ENCODE data around the gene GEMIN4. TPM values are rescaled to one million over a fixed set of nuclear protein-coding genes. Genes with fewer than 3 reads are reported as not detected.

Gene GEMIN4
- total and polyA plus RNA-seq, 10 of the 15 experiments (the other 5 are each of a cell fraction or from before 2014, with no cell fraction given), result 2.4 to 55.6 (median 34.5) TPM

DNA sequence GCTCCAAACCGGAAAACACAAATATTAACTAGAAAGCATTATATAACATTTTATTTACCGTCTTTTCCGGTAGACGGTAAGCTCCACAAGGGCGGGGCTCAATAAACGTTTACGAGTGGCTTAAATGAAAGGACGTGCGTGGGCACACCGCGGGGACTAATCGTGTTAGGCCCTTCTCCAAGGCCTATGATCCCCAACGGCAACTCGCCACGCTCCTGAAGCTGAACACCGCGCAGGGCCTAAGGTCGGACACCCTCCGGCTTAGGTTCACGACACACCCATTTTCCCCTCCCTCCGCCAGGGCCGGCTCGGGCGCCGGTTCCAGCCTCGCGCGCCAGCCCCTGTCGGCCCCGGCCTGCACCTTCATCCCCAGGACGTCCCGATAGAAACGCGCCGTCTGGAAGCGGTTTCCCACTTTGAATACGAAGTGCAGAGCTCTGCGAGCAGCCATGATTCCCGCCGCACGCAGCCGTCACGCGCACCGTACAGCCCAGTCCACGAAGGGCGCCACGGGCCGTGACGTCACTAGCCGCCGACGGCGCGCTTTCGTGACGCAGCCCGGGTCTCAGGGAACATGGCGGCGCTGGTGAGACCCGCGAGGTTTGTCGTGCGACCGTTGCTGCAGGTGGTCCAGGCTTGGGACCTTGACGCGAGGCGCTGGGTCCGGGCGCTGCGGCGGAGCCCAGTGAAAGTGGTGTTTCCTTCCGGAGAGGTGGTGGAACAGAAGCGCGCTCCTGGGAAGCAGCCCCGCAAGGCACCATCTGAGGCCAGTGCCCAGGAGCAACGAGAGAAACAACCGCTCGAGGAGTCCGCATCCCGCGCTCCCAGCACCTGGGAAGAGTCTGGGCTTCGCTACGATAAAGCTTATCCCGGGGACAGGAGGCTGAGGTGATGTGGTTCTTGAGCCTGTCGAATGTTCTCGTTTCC is 30.0 kb upstream of the GEMIN4 start, which contains the start of the genes GLOD4 and MRM3 (continued):
- TF ChIP-seq, protein P1, sequence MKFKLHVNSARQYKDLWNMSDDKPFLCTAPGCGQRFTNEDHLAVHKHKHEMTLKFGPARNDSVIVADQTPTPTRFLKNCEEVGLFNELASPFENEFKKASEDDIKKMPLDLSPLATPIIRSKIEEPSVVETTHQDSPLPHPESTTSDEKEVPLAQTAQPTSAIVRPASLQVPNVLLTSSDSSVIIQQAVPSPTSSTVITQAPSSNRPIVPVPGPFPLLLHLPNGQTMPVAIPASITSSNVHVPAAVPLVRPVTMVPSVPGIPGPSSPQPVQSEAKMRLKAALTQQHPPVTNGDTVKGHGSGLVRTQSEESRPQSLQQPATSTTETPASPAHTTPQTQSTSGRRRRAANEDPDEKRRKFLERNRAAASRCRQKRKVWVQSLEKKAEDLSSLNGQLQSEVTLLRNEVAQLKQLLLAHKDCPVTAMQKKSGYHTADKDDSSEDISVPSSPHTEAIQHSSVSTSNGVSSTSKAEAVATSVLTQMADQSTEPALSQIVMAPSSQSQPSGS (IDR thresholded peaks at IDR 0.05; ENCODE audit: low read length), result no peak
- TF ChIP-seq PAX8 (IDR thresholded peaks at IDR 0.05) (no peak), LARP7 (IDR thresholded peaks at IDR 0.05) (peak; percentile 92), BACH1 (IDR thresholded peaks at IDR 0.05; ENCODE audit: borderline replicate concordance) (peak; percentile 79), POLR2A (IDR thresholded peaks at IDR 0.05; ENCODE audit: low read depth, low read length) (peak; percentile 98), JUNB (IDR thresholded peaks at IDR 0.05) (no peak), TBL1XR1 (IDR thresholded peaks at IDR 0.05; ENCODE audit: low read depth, low read length) (0 out of 2 replicates have a peak, but pooled peaks have one; percentile 45), EZH2 (IDR thresholded peaks at IDR 0.05; ENCODE audit: borderline replicate concordance, control insufficient read depth, low read depth, low read length) (no peak), SP1 (IDR thresholded peaks at IDR 0.05; ENCODE audit: low read depth, low read length) (peak; percentile 75), ZNF24 (IDR thresholded peaks at IDR 0.05) (no peak), NFYA (IDR thresholded peaks at IDR 0.05; ENCODE audit: borderline replicate concordance, low read depth, low read length) (no peak), SREBF2 (IDR thresholded peaks at IDR 0.05; ENCODE audit: low read length) (no peak), ZNF384 (IDR thresholded peaks at IDR 0.05; ENCODE audit: borderline replicate concordance, low read depth, low read length) (no peak), NRF1 (conservative IDR thresholded peaks at IDR 0.05; ENCODE audit: low read depth, low read length) (peak; percentile 29; the same call in 1 of the 2 replicates), TCF7 (IDR thresholded peaks at IDR 0.05; ENCODE audit: borderline replicate concordance) (no peak), SMARCA5 (IDR thresholded peaks at IDR 0.05) (no peak), BMI1 (IDR thresholded peaks at IDR 0.05; ENCODE audit: borderline replicate concordance) (no peak), RFX5 (IDR thresholded peaks at IDR 0.05; ENCODE audit: low read depth, low read length) (no peak), MXI1 (IDR thresholded peaks at IDR 0.05; ENCODE audit: low read depth, low read length) (peak; percentile 97), NFXL1 (IDR thresholded peaks at IDR 0.05; ENCODE audit: borderline replicate concordance) (no peak), PAX5 (IDR thresholded peaks at IDR 0.05; ENCODE audit: borderline replicate concordance, low read depth, low read length) (peak; percentile 23; the same call in 1 of the 2 replicates), EED (IDR thresholded peaks at IDR 0.05; ENCODE audit: low read depth) (0 out of 2 replicates have a peak, but pooled peaks have one; percentile 36), NR2C2 (IDR thresholded peaks at IDR 0.05; ENCODE audit: borderline replicate concordance, control insufficient read depth, insufficient read length, low read depth) (no peak), NFYB (IDR thresholded peaks at IDR 0.05; ENCODE audit: insufficient read depth, low read depth, low read length) (peak; percentile 61; the same call in 1 of the 2 replicates)
- TF ChIP-seq, protein P2, sequence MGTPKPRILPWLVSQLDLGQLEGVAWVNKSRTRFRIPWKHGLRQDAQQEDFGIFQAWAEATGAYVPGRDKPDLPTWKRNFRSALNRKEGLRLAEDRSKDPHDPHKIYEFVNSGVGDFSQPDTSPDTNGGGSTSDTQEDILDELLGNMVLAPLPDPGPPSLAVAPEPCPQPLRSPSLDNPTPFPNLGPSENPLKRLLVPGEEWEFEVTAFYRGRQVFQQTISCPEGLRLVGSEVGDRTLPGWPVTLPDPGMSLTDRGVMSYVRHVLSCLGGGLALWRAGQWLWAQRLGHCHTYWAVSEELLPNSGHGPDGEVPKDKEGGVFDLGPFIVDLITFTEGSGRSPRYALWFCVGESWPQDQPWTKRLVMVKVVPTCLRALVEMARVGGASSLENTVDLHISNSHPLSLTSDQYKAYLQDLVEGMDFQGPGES (IDR thresholded peaks at IDR 0.05), result peak; percentile 34; the same call in 1 of the 2 replicates
- TF ChIP-seq, protein P3, sequence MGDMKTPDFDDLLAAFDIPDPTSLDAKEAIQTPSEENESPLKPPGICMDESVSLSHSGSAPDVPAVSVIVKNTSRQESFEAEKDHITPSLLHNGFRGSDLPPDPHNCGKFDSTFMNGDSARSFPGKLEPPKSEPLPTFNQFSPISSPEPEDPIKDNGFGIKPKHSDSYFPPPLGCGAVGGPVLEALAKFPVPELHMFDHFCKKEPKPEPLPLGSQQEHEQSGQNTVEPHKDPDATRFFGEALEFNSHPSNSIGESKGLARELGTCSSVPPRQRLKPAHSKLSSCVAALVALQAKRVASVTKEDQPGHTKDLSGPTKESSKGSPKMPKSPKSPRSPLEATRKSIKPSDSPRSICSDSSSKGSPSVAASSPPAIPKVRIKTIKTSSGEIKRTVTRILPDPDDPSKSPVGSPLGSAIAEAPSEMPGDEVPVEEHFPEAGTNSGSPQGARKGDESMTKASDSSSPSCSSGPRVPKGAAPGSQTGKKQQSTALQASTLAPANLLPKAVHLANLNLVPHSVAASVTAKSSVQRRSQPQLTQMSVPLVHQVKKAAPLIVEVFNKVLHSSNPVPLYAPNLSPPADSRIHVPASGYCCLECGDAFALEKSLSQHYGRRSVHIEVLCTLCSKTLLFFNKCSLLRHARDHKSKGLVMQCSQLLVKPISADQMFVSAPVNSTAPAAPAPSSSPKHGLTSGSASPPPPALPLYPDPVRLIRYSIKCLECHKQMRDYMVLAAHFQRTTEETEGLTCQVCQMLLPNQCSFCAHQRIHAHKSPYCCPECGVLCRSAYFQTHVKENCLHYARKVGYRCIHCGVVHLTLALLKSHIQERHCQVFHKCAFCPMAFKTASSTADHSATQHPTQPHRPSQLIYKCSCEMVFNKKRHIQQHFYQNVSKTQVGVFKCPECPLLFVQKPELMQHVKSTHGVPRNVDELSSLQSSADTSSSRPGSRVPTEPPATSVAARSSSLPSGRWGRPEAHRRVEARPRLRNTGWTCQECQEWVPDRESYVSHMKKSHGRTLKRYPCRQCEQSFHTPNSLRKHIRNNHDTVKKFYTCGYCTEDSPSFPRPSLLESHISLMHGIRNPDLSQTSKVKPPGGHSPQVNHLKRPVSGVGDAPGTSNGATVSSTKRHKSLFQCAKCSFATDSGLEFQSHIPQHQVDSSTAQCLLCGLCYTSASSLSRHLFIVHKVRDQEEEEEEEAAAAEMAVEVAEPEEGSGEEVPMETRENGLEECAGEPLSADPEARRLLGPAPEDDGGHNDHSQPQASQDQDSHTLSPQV (IDR thresholded peaks at IDR 0.05), result peak; percentile 42; the same call in 1 of the 2 replicates
